GM18868 (cell line): ENCODE results near the gene CYBA.

Experiments
- ATAC-seq: cut with Tn5 transposase; IDR thresholded peaks from one replicate; pipeline ENCODE4 v1.9.1; 2021; ENCODE audit warnings: mild to moderate bottlenecking, moderate library complexity; ENCODE audit not compliant: unreplicated experiment

Gene CYBA

GRCh38 chr16:88647178-88648070, 3.4 kb downstream of the CYBA start:
- no peak for ATAC-seq

DNA sequence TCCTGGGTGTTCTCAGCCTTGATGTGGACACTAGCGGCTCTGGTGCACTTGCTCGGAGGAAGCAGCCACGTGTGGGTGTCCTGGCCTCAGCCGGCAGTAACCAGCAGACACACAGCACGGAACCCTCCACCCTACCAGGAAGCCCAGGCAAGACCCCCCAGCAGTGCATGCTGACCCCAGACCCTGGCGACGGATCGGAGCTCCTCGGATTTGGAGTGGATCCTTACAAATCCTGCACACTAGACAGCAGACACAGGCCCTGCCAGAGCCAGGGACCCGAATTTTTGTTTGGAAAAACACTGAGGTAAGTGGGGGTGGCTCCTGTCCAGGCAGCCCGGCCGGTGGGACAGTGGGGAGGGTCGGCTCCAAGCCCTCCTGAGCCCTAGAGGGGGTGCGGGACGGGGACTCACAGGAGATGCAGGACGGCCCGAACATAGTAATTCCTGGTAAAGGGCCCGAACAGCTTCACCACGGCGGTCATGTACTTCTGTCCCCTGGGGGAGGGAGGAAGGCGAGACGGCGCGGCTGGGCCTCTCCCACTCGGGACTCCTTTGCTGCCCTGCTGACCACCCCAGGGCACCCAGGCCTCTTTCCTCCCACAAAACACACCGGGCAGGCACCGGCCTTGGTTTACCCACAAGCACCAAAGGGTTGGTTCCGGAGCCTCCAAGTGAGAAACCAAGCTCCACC, 4.4 kb downstream of the CYBA start:
- no peak for ATAC-seq

- no peak for ATAC-seq
These were observed 4.9 kb downstream of the CYBA start for GRCh38 chr16:88645941-88646340.

- no peak for ATAC-seq
These were observed 5.4 kb downstream of the CYBA start for GRCh38 chr16:88645455-88645854.

DNA sequence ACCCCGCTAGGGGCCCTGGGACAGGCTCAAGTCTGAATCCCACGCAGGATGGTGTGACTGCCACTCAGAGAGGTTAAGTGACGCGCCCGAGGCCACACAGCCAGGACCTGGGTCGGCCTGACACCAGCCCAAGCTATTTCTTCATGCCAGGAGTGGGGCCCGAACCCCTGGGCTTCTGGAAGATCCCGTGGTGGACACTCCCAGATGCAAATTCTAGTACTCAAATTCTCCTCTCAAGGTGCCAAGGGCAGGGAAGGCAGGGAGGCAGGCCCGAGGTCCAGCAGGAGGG, 7.3 kb downstream of the CYBA start:
- no peak for ATAC-seq

- ATAC-seq = no peak
These were observed 7.8 kb downstream of the CYBA start for GRCh38 chr16:88642881-88643643.

DNA sequence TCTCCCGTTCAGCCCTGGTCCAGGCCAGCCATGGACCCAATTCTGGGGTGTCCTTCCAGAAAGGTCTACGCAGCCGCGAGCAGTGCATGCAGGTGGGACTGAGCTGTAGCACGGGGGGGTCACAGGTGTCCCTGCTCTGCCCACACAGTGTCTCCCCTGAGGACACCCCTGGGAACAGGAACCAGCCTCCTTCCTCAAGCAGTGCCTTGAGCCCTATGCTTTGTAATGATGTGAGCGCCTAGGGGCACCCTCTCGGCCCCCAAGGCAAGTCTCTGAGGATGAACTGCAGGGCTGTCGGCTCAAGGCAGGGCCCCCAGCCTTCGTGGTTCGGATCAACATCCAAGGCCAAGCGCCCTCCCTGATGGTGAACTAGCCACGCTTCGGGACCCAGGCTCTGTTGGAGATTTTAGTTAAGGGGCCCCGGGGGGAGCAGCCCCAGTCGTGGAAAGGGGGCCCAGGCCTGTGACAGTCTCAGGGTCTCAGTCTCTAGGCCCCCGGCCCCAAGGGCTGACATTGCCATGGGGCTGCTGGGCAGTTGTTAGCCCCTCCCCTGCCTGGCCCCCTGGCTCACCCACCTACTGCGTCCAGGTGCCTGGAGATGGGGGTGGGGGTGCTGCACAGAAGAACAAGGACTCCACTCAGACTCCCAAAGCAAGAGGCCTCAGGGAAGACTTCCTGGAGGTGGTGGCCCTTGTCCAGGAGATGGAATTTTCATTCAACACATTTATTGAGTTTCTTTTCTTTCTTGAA, 10.2 kb downstream of the CYBA start:
- ATAC-seq = no peak

DNA sequence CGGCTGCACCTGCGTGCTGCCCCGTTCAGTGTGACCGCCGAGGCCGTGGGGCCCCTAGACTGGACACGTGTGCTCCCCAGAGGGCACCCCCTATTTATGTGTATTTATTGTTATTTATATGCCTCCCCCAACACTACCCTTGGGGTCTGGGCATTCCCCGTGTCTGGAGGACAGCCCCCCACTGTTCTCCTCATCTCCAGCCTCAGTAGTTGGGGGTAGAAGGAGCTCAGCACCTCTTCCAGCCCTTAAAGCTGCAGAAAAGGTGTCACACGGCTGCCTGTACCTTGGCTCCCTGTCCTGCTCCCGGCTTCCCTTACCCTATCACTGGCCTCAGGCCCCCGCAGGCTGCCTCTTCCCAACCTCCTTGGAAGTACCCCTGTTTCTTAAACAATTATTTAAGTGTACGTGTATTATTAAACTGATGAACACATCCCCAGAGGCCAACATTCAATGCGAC, 10.8 kb downstream of the CYBA start:
- ATAC-seq = no peak

DNA sequence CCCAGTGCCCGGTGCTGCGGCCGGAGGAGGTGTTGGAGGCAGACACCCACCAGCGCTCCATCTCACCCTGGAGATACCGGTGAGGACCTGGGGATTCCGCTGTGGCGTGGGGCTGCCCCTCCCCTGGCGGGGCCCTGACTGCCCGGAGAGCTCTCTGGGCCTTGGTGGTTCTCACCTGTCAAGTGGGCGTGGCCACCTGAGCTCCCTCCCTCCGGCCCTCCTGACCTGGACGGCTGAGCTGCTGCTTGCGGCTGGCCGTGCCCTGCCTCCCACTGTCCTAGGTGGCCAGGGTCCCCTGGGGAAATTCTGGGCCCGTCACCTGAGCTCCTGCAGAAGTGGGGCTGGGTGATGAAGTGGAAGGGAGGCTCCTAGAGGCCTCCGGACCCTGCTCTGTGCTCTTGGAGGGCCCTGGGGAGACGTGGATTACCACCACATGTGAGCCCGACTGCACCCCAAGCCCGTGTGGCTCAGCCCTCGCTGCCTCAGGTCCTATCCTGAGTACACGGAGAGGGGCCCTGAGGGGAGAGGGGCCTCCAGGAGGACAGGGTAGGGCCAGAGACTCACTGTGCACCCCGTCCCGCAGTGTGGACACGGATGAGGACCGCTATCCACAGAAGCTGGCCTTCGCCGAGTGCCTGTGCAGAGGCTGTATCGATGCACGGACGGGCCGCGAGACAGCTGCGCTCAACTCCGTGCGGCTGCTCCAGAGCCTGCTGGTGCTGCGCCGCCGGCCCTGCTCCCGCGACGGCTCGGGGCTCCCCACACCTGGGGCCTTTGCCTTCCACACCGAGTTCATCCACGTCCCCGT, 11.4 kb downstream of the CYBA start:
- ATAC-seq = no peak

DNA sequence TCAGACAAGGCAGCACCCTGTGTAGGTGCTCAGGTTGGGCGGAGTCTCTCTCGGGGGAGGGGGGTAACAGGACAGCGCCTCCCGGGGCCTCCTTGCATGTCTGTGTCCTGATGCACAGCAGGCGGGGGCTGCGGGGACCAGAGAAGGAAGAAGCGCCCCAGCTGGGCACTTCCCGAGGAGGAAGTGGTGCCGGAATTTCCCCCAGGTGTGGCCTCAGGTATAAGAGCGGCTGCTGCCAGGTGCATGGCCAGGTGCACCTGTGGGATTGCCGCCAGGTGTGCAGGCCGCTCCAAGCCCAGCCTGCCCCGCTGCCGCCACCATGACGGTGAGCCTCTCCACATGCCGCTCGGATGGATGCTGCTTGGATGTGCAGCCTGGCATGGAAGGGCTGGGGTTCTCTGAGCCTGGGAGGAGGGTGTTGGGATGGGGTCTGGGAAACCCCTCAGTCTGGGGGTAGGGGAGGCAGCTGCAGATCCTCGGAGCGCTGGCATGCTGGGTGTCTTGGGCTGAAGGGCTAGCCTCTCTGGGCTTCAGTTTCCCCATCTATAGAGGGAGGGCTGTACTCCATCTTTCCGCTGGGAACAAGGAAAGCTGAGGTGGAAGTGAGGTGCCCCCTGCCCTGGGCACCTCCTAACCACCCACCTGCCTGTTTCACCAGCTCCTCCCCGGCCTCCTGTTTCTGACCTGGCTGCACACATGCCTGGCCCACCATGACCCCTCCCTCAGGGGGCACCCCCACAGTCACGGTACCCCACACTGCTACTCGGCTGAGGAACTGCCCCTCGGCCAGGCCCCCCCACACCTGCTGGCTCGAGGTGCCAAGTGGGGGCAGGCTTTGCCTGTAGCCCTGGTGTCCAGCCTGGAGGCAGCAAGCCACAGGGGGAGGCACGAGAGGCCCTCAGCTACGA, 12.3 kb downstream of the CYBA start, which contains the start of gene IL17C:
Gene IL17C (plus strand): TSS at position 250 of the 908 bp plus-strand sequence. CDS start 70 bp downstream, at position 320.
- no peak for ATAC-seq

DNA sequence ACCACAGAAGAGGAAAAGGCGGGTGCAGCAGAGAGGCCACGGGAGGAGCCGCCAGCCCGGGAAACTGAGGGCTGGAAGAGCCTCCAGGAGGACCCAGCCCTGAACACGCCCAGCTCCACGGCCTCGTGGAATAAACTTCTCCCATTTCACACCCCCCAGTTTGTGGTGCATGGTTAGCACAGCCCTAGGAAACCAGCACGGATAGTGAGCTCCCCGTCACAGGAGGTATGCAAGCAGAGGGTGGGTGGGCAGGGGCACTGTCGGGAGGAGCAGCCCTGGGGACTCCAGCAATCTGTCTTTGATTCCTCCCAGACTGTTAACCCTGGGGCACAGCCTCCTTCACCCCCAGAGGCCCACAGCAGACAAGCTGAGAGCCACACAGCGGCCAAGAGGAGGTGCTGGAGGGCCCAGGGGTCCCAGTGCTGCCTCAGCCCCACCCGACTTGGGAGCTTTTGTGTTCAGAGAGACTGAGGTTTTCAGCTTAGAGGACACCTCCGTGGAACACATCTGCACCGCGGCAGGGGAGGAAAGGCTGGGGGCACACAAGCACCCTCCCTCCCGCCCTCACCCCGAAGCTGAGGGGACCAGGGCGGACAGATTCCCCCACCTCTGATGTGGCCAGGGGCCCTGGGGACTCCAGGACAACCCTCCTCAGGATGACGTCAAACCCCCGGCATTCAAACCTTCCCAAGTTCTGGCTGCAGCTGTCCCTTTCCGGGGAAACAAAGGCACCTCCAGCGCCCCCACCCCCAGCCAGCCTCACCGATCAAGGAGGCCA, 14.2 kb downstream of the CYBA start:
- no peak for ATAC-seq

DNA sequence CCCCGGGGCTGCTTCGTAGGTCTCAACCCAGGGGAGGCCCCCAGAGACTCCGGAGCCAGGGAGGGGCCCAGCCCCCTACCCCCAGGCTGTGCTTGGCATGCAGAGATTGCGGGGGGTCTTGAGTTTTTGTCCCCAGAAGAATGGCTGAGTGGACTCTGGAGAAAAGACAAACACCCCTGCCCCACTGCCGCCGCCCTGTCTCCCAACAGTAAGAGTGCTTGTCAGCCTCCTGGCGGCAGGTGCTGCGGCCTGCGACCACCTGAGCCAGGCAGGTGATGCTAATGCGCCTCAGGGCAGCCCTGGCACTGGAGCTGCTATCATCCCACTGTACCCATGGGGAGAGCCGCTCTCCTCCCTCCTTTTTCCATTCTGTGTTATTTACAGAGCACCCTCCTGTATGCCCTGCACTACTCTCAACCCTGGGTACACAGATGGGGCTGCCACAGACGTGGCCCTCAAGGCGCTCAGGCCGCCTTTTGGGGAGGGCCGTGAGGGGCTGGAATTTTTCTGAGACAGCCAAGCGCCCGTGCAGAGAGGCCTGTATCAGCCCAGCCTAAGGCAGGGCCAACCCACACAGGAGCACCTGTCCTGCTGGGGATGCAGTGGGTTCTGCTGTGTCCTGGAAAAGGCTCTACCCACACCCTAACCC, 15.1 kb downstream of the CYBA start:
- no peak for ATAC-seq

- ATAC-seq = no peak
These were observed 15.7 kb downstream of the CYBA start for GRCh38 chr16:88634994-88635670.

DNA sequence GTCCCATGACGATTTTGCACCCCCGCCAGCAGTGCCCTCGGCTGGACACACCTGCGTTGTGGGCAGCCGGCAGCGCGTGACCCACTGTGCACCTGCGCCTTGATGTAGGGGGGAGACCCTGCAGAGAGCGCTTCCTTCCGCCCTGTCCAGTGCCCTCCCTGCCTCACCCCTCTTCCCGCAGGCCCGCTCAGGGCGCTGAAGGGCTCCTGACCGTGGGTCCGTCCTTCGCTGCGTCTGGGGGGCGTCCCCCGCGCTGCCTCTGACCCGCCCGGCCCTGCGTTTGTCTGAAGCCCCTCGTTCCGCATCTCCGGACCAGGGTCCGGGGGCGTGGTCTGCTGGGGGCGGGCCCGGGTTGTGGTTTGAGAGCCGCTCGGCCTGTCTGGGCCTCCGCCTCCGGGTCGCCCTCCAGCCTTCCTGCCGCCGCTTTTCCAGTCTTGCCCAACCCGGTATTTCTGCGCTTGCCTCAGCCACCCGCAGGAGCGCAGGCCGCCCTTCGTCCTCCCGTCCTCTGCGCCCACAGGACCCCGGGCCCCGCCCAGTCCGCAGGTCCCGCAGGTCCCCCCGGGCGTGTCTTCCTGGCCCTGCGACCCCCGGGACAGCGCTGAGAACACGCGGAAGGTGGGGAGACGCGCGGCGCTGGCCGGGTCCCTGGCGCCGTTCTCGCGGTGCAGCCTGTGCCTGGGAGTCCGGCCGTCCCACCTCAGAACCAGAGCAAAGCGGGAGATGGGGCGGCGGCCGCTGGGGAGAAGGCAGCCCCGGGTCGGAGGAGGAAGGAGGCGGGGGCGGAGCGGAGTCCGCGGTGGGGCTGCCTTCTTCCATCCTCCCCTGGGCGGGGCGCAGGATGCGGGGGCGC, 16.5 kb downstream of the CYBA start:
- peak; percentile 32 for ATAC-seq

DNA sequence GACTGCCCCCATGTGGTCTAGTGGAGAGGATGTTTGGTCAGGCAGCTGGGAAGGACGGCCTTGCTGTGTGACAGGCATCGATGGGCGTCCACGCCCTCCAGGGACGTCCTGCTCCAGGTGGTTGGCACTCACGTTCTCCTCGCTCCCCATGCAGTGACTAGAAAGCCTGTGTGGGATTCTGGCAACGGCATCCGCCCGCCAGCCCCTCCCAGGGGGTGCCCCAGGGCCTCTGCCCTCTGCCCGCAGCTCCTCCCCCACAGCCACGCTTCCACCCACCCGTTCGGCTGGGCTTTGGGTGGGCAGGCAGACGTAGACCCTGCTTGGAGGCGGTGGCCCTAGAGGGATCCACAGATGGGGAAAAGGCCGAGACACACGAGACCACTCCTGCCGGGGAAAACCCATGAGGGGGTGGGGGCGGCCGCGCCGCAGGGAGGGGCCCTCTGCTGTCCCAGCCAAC, 17.1 kb downstream of the CYBA start:
- ATAC-seq = peak; percentile 26

- no peak for ATAC-seq
These were observed 18.3 kb downstream of the CYBA start for GRCh38 chr16:88632587-88632930.
